NB4 (cell line): Measurements from ENCODE around the gene IQCN.
A peak's percentile ranks its signal among the peaks of the same experiment; 100 is the strongest.

ENCODE experiments used
- DNase-seq: peaks from one replicate; pipeline ENCODE4 v3.0.0; 2010; ENCODE audit warnings: low read depth
- H3K4me3 ChIP-seq: one replicate; pipeline ENCODE4 v1.5.1; 2011; ENCODE audit warnings: mild to moderate bottlenecking, low read depth, low read length, moderate library complexity
- MYC ChIP-seq: IDR thresholded peaks from 2 replicates; pipeline ENCODE4 v1.6.1; 2011; ENCODE audit warnings: low read depth, low read length
- POLR2A ChIP-seq: IDR thresholded peaks from 2 replicates; pipeline ENCODE4 v1.6.1; 2011; ENCODE audit warnings: mild to moderate bottlenecking; ENCODE audit not compliant: insufficient read length; ENCODE audit errors: extremely low read depth
- TF ChIP-seq, protein P1 (sequence below): IDR thresholded peaks from 2 replicates; pipeline ENCODE4 v1.6.1; 2011; ENCODE audit warnings: low read depth, low read length
- TF ChIP-seq, protein P2 (sequence below): IDR thresholded peaks from one replicate; pipeline ENCODE4 v1.5.1; 2012; ENCODE audit warnings: low read depth, low read length

Gene IQCN

DNA sequence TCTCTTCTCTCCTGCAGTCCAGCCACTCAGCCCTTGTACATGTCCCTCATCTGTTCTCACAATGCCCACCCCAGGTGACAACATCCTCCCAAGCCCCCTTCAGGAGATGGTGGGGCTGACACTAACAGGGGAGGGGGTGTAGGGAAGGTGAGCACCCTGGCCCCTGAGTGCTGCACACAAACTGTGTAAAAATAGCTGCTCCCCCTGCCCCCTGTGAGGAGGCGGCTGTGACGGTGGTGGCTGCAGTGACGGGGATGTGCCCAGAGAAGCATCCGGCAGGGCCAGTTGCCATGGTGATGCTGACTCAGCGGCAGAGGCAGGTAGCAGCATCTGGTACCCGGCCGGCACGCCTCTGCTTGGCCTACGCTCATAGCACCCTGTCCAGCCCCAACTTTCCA, 20.2 kb upstream of the IQCN start:
- no peak overlapping the region for H3K4me3 ChIP-seq
- no peak for TF ChIP-seq MYC
- TF ChIP-seq POLR2A: no peak
- TF ChIP-seq, protein P1, sequence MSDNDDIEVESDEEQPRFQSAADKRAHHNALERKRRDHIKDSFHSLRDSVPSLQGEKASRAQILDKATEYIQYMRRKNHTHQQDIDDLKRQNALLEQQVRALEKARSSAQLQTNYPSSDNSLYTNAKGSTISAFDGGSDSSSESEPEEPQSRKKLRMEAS: no peak
- TF ChIP-seq, protein P2, sequence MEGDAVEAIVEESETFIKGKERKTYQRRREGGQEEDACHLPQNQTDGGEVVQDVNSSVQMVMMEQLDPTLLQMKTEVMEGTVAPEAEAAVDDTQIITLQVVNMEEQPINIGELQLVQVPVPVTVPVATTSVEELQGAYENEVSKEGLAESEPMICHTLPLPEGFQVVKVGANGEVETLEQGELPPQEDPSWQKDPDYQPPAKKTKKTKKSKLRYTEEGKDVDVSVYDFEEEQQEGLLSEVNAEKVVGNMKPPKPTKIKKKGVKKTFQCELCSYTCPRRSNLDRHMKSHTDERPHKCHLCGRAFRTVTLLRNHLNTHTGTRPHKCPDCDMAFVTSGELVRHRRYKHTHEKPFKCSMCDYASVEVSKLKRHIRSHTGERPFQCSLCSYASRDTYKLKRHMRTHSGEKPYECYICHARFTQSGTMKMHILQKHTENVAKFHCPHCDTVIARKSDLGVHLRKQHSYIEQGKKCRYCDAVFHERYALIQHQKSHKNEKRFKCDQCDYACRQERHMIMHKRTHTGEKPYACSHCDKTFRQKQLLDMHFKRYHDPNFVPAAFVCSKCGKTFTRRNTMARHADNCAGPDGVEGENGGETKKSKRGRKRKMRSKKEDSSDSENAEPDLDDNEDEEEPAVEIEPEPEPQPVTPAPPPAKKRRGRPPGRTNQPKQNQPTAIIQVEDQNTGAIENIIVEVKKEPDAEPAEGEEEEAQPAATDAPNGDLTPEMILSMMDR: no peak
- DNase-seq: no peak

DNA sequence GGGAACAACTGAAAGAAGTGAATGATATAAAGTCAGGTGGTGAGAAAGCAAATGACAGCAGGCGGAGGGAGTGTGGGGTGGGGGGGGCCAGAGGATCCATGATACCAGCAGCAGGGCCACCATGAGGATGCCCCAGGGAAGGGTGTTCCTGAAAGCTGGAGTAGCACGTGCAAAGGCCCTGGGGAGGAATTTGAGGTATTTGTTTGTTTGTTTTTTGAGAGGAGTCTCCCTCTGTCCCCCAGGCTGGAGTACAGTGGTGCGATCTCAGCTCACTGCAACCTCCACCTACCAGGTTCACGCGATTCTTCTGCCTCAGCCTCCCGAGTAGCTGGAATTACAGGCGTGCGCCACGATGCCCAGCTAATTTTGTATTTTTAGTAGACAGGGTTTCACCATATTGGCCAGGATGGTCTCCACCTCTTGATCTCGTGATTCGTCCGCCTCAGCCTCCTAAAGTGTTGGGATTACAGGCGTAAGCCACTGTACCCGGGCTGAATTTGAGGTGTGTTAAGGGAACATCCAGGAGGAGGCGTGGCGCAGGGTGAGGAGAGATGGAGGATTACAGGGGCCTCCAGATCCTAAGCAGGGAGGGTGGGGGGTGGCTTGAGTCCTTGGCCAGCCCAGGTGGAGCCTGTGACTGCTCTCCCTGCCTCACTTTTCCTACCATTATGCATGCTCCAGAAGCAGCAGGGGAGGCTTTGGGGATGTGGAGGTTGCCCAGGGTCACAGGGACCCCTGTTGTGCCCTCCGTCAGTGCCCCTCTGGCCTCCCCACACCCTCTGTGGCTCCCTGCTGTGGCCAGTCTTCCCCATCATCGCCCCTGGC, 19.6 kb upstream of the IQCN start:
- H3K4me3 ChIP-seq: peak overlapping the region; percentile 44
- no peak for DNase-seq
- no peak for TF ChIP-seq POLR2A
- TF ChIP-seq, protein P1: no peak
- TF ChIP-seq MYC: no peak
- TF ChIP-seq, protein P2: no peak

DNA sequence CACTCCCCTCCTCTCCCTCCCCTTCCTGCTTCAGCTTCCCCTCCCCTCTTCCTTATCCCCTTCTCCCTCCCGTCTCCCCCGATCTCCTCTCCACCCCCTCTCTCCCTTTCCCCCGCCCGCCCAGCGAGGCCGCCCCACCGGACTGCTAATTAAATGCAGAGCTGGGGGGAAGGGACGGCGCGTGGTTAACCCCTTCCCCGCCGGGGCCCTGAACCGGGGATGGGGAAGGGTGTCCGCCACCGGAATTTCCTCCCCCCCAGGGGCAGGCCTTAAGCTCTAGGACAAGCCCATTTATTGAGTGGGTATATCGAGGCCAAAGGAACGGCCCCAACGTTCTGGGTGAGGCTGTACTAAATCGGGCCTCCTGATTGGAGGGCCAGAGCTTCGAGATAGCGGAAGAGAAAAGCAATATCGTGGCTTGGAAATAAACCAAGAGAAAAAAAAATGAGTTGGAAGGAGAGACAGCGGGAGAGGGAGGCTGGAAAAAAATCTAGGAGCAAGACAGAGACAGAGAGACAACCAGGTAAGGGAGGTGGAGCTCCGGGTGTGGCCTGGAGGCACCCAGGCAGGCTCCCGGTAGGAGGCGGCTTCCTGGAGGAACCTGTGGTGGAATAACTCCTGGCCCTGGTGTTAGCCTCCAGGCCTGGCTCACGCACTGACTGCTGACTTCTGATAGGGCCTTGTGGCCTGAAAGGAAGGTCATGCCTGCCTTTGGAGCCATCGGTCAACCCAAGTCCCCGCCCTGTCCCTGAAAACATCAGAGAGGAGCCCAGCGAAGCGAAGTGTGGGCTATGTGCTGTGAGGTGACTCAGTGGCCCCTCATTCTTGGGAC, 18.8 kb upstream of the IQCN start:
- TF ChIP-seq, protein P2: no peak
- TF ChIP-seq MYC (peak; percentile 47), POLR2A (no peak)
- TF ChIP-seq, protein P1: peak; percentile 32; the same call in 1 of the 2 replicates
- peak overlapping the region; percentile 61 for H3K4me3 ChIP-seq
- DNase-seq: peak; percentile 86

DNA sequence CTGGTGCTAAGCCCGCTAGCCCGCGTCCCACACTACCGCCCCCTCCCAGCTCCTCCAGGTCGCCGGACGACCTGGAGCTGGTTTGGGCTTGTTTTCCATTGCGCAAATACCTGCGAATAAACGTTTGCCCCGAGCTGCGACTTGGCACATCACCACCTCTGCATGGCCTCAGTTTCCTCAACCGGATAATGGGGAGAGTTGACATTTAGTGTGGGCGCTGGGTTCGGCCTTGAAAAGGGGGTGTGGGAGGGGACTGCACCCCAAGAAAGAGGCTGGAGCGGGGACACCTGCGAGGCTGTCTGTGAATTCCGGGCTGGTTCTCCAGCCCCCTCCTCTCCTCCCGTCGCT, 18.2 kb upstream of the IQCN start:
- H3K4me3 ChIP-seq: peak overlapping the region; percentile 61
- TF ChIP-seq, protein P2: no peak
- DNase-seq: no peak

DNA sequence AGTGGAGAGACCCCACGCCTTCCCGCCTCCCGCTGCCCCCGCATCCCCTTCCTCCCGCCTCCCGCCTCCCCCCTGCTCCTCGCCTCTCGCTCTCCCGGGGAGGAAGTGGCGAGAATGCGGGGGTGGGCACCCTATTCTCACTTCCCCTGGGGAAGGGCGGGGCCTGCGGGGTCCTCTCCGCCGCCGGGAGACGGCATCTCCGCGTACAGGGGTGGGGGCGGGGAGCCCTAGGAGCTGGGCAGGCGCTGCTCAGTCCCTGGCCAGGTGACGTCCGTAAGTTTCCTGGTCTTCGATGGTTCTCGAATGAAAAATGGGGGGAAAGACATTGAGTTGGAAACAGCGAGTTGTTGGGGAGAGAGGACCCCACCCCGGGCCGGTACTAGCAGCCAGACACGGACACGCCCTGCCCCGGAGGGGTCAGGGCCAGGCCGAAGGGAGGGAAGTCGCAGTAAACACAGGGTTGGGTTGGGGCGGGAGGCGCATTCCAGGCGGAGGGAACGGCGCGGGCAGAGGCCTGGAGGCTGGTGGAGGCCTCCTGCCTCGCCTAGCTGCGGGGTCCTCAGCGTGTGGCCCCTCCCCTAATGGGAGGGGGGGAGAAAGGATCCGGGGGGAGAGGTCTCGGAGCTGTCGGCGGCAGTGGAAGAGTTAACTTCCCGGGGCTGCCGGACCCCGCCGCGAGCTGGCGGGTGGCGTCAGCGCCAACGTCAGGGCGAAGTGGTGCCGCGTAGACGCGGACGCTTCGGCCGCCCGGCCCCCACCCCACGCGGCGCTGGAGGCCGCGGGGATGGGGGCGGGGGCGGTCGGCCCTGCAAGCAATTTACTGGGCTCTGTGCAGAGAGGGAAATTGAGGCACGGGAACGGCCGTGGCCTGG, 17.6 kb upstream of the IQCN start:
- H3K4me3 ChIP-seq: peak overlapping the region; percentile 61
- peak; percentile 96 for DNase-seq
- TF ChIP-seq MYC (no peak; the same call in 1 of the 2 replicates), POLR2A (peak; percentile 49)
- TF ChIP-seq, protein P1: no peak; the same call in 1 of the 2 replicates
- TF ChIP-seq, protein P2: no peak
